Activated CD4-positive, CD25-positive, alpha-beta regulatory T cell treated with anti-CD3 and anti-CD28 coated beads, Interleukin-2, amount 50 U/mL, for 24 hours (primary cell): Measurements from ENCODE around the gene APLP1.
"Not testable (repeated sequence)": the region's sequence is repeated elsewhere in the genome, so short reads cannot be mapped to it uniquely, and the experiment has no call there.

Experiments used
- ATAC-seq, 2 donors: fragments of 150-1000 bp; cut with Tn5 transposase; one replicate each; pipeline ENCODE4 v1.10.0; 2021; ENCODE audit warnings: mild to moderate bottlenecking in 1 of 2, moderate library complexity in 1 of 2

The APLP1 gene

DNA sequence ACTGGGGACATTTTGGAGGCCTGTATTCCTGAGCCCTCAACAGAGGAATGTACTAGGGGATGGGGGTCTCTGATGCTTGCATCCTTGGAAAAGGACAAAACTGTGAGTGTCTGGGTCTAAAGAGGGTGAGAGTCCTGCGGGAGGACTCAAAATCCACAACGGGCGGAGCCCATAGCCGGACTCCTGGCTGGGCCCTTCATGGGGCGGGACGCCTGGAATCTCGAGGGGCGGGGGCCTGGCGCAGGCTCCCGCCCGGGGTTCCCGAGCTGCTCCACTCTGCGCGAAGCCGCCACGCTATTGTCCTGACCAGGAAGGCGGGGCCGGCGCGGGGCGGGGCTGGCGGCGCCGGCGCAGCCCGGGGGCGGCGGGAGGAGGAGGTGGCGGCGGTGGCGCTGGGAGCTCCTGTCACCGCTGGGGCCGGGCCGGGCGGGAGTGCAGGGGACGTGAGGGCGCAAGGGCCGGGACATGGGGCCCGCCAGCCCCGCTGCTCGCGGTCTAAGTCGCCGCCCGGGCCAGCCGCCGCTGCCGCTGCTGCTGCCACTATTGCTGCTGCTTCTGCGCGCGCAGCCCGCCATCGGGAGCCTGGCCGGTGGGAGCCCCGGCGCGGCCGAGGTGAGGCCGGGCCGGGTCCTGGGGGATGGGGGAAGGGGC lies at the start of gene APLP1:
Gene APLP1, plus strand, starts transcription at position 403 of the 651 bp plus-strand sequence. Its CDS starts 63 bp downstream, at position 466.
- peak; percentile 76 to 79 for ATAC-seq

DNA sequence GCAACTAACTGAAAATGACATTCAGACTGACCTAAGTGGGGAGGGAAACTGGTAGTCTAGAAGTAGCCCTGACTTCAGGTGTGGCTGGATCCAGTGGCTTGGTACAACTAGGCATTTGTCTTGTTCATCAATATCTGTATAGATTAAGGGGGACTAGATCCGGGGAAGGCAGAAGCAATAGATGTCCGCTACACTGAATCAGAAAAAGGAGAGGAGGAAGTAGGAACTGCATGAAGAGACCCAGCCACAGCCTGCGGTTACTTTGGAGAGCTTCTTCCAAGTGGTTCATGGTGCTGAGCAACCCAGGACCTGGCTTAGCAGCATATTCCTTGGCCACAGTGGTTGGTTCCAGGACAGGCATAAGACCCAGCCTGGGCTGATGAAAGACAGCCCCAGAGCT lies 45.8 kb upstream of the APLP1 start:
- ATAC-seq: no peak

DNA sequence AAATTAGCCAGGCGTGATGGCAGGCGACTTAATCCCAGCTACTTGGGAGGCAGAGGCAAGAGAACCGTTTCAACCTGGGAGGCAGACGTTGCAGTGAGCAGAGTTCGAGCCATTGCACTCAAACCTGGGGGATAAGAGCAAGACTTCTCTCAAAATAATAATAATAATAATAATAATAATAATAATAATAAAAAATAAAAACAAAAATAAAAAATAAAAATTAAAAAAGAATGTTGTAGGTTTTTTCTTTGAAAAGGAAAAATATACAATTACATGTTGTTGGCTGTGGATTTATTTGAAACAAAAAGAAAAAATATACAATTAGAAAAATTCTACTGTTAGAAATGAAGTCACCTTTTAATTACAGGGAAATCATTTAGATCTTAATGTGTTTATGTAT lies 44.2 kb upstream of the APLP1 start:
- ATAC-seq: no peak

DNA sequence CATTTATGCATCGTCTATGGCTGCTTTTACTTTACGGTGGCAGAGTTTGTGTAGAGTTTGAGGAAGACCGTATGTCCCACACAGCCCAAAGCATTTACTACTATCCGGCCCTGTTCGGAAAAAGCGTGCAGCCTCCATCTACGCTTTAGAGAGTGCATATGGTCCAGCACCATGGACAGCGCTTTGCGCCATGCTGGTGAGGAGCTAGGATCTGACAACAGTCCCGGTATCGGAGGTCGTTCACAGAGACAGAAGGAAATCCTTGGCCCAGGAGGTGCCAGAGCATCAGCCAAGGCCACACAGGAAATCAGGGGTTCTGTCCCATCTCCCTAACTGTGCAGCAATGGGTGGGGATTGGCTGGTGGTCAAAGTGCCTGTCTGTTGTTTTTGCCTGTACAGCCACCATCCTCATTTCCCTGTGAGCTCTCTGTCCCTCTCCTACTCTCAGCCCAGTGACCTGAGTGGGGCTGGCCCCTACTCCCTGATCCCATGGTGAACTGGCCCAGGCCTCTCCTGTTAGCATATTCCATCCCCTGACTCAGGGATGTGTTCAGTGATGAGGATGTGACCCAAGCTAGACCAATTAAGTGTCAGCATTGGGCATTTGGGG lies 39.6 kb upstream of the APLP1 start:
- no peak for ATAC-seq

DNA sequence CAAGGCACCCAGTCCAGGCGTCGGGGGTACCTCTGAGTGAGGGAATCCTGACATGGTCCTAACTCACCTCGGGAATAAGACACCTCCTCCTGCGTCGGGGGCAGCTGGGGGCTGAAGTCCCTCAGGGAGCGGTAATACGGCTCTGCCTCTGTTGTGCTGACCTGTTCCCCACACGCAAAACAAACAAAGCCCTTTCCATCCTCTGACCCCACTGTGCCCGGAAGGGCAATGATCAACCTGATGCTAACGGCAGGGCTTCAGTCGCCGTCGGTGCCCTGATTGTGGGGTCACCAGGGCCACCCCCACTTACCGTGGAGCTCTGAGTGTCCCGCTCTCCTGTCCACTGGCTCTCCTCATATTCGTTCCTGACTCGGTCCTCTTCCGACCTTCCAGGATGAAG lies 37.4 kb upstream of the APLP1 start:
- no peak for ATAC-seq

DNA sequence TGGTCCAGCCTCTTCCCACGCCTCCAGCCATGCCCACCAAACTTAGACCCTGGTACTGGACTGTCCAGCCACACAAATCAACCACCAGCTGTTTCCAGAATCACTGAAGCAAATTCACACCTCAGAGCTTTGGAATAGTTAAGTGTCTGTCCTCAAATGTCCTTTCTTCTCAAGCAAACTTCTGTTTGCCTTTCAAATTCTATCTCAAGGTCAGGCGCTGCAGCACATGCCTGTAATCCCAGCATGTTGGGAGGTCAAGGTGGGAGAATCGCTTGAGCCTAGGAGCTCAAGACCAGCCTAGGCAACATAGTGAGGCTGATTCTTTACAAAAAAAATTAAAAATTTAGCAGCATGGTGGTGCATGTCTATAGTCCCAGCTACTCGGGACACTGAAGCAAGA lies 36.3 kb upstream of the APLP1 start:
- ATAC-seq: no peak

DNA sequence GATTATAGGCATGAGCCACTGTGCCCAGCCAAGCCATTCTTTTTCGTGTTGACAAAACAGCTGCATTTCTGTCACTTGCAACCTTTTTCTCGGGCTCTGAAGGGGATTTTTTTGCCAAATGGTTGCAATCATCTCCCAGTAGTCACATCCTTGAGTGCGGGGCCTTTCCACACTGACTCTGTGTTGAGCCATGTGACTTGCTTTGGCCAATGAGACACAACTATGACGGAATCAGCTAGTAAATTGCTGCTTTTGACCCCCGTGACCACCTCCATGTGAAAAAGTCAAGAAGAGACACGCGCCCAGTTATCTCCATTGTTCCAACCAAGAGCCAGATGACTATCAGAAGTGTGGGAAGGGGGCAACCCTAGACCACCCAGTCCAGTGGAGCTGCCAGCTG lies 34.4 kb upstream of the APLP1 start:
- no peak for ATAC-seq

DNA sequence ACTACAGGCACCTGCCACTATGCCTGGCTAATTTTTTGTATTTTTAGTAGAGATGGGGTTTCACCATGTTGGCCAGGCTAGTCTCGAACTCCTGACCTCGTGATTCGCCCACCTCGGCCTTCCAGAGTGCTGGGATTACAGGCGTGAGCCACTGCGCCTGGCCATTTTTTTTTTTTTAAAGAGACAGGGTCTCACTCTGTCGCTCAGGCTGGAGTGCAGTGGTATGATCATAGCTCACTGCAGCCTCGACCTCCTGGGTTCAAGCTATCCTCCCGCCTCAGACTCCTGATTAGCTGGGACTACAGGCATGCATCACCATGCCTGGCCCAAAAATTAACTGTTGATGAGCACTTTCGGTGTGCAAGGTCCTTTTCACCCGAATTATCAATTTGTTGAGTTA lies 32.3 kb upstream of the APLP1 start:
- not testable (repeated sequence) for ATAC-seq

DNA sequence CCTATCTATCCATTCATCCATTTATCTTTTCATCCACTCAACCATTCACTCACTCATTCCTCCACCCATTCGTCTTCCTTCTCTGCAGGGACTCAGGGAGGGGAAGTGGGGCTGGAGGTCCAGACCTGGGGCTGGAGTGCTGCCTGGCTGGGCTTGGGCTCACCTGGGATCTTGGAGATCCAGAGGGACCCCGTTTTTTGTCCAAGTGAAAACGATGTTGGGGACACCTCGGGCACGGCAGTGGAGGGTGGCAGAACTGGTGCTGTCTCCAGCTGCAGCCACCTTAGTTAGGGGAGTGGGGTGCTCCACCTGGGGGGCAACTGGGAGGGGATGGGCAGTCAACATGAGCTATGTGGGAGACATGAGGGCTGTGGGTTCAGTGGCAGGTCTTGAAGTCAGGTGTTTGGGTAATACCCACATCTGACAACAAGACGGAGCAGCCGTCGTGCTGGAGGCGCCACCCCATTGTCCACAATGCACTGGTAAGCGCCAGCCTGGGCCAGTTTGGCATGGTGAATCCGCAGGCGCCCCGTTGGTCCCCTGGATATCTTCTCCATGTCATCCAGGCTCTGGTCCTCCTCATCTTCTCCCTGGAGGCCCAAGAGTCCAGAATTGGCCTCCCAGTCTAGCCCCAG lies 26.3 kb upstream of the APLP1 start:
- ATAC-seq: no peak

DNA sequence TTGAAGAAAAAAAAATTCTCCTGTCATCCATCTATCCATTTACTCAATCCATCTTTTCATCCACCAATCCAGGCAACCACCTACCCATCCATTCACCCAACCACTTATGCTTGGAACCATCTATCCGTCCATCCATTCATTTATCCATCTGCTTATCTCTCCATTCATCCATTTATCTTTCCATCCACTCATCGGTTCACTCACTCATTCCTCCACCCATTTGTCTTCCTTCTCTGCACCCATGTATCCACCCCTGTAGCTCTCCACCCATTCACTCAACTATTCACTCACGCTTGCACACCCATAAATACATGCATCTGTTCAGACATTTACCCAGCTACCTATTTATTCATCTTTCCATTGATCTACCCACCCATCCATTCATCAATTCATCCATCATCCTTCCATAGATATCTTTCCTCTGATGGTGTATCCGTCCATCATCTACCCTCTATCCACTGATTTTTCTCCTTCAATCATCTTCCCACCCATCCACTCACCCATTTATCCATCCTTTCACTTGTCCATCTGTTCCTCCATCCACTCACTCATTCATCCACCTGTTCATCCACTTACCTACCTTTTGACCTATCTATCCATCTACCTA lies 25.6 kb upstream of the APLP1 start:
- ATAC-seq: no peak

DNA sequence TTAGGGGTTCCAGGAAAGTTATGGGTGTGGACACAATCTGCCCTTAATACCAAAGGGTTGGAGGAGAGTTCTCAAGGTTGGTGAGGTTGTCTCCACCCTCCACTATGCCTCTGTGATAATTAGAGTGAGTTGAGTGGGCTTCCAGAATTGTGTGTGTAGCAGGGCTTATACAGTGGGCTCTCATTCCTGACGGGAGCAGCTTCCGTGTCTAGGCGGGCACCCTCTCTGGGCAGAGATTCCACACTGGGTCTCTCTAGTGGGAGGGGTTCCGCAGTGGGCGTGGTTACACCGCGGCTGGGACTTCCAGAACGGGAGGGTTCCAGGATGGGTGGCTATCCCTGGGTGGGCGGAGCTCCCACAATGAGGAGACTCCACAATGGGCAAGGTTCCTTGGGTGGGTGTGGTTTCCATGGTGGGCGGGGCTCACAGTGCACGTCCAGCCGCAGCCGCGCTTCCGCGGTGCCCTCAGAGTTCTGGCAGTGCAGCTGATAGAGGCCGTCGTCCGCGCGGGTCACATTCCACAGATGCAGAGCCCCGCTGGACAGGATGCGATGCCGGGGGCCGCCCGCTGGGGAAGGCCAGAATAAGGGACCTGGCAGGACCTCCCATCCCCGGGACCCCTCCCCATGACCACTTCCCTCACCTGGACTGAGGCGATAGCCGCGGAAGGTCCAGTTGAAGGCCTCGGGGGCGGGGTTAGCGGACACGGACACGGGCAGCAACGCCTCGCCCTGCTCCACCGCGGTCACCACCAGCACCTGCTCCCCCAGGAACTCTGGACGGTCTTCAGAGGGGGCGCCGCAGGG lies 24.5 kb upstream of the APLP1 start:
- no peak for ATAC-seq

DNA sequence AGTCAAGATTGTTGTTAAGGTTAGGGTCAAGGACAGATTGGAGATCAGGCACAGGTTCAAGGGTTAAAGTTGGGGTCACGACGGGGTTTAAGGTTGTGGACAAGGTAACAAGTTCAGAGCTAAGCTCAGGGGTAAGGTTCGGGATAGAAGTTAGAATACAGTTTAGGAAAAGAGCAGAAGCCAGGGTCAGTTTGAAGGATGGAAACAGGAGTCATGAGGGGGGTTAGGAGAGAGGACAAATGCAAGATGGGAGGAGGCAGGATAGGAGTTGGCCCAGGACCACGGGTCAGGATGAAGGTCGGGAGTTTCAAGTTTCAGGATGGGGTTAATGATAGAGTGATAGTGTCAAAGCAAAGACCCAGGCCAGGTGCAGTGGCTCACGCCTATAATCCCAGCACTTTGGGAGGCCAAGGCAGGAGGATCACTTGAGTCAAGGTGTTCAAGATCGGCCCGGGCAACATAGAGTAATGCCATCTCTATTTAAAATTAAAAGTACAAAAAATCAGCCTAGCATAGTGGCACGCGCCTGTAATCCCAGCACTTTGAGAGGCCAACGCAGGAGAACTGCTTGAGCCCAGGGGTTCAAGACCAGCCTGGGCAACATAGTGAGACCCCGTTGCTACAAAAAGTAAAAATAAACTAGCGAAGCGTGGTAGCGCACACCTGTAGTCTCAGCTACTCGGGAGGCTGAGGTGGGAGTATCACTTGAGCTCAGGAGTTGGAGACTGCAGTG lies 23.7 kb upstream of the APLP1 start:
- no peak for ATAC-seq

DNA sequence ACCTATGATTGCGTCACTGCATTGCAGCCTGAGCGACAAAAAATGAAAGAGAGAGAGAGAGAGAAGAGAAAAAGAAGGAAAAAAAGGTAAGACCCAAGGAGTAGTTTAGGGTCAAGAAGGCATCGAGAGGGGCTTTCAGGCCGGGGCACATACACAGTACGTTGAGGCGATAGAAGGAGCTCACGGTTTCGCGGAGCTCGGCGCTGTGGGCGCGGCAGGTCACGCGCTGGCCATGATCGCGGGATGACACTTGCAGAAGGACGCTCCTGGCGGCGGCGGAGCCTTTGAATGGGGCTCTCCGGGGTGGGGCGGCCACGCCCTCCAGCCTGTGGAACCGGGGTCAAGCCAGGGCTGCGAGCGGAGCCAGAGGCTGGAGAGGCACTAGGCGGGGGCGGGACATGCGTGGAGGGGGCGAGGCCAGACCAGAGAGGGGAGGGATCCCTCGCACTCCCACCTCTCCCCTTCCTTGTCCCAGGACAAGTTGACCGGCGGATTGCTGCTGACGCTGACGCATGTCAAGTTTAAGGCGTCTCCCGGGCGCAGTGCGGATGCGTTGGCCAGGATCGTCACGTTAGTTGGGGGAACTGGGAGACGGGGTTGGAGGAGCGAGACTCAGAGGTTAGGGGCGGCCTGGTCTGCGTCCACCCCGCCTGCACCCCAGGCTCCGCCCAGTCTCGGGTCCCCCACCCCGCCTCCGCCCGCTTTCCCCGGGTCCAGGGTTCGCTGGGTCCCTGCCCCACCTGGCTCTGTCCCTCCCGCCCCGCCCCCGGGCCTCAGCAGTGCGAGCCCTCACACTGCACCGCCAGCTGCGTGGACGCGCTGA lies 22.9 kb upstream of the APLP1 start:
- peak in 1 of 2 donors; percentile 33 for ATAC-seq

DNA sequence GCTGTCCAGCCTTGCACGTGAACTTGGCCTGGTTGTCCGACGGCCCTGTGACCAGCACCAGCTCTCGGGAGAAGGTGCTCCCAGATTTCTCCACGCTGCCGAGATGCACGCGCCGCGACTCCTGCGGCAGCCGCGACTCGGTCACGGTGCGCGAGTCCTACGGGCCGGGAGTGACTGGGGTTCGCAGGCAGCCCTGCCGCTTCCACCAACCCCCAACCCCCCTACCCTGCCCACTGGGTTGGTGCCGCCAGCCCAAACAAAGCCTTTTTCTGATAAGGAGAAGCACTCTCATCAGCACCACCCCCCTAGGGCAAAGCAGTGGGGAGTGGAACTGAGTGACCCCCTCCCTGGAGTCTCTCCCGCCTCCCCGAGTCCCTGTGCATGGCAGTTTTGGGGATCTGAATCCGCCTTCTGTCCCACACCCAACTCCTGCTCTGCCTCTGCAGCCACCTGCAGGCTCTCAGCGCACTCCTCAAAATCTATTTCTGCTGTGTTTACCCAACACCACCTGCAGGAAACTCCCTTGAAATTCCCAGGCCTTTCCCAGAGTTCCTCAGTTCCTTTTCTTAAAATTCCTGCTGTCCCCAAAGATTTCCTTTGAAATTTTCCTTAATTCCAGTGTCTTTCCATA lies 22.2 kb upstream of the APLP1 start:
- ATAC-seq: no peak

DNA sequence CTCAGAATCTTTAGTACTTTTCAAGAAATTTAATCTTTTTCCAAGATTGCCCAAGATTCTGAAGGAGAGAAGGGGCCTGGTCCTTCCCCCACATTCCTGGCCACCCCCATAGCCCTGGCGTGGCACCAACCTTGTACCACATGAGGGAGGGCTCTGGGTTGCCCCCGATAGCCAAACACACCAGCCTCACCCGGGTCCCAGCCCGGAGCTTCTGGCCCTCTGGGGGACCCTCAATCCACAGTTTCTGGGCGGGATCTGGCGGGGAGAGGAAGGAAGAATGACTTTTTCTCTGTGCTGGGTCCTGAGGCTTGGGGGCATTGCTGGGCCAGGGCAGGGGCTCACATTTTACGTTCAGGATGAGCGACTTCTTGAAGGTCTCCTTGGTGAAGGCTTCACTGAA lies 20.5 kb upstream of the APLP1 start:
- ATAC-seq: no peak

DNA sequence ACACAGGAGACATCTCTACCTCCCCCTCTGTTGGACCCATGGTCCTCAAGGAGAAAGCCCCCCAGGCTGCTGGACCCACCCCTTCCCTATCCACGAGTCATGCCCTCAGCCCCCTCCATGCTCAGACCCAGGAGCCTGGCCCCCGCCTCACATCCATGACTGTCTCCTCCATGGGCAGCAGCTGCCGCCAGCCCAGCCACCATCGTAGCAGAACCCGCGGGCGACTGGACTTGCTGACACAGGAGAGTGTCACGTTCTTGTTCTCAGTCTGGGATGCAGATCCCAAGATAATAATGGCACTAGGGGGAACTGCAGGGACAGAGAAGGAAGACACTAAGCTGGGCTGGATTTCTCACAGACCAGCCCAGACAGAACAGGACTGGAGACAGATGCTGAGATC lies 19.9 kb upstream of the APLP1 start:
- ATAC-seq: no peak

DNA sequence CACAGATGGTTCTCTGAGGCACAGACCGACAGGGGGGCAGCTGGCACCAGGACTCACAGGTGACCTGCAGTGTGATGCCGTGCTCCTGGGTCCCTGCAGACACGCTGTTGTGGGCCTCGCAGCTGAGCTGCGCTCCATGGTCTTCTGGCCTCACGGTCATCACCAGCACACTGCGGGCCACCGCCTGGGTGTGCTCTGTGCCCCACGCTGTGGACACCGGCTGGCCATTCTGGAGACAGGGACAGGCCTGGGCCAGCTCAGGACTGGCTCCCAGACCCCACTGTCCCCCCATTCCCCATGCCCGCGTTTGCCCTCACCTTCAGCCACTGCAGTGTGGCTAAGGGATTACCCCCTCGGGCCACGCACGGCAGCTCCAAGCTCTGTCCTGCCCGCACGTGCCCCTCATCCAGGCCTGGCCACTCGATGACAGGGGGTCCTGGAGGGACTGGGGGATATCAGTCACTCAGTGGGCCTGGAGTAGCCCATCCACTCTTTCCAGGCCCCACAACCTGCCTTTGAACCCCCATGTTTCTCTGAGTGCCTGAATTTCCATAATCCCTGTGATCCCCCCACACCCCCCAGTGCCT lies 19.4 kb upstream of the APLP1 start:
- ATAC-seq: no peak

DNA sequence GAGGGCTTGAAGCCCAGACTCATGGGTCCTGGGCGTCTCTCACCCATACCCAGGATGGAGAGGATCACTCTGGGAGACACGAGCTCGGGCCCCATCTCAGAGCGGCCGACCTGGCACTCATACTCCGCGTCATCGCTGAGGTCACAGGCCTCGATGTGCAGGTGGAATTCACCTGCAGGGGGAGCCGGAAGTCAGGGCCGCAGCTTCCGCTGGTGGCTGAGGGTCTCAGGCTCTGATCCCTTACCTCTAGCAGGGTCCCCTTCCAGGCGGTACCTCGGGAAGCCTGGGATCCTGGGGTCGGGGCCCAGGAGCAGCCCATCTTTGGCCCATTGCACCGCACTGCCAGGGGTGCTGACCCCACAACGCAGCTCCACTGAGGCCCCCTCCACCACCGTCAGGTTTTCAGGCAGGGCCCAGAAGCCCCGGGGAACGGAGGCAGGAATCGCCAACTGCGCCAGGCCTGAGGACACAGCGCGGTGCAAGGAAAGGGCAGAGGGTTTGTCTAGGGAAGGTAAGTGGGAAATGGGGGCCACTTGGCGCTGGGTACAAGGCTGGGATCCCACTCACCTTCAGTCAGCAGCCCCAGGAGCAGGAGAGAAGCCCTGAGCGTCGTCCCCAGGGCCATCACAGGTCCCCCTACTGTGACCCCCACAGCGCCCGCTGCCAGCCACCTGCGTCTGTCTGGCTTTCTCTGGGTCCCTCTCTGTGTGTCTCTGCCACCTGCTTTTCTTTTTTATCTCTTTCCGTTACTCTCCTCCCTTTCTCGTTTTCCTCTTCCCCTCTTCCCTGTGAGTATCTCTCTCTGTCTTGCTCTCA lies 17.0 kb upstream of the APLP1 start:
- ATAC-seq: no peak

DNA sequence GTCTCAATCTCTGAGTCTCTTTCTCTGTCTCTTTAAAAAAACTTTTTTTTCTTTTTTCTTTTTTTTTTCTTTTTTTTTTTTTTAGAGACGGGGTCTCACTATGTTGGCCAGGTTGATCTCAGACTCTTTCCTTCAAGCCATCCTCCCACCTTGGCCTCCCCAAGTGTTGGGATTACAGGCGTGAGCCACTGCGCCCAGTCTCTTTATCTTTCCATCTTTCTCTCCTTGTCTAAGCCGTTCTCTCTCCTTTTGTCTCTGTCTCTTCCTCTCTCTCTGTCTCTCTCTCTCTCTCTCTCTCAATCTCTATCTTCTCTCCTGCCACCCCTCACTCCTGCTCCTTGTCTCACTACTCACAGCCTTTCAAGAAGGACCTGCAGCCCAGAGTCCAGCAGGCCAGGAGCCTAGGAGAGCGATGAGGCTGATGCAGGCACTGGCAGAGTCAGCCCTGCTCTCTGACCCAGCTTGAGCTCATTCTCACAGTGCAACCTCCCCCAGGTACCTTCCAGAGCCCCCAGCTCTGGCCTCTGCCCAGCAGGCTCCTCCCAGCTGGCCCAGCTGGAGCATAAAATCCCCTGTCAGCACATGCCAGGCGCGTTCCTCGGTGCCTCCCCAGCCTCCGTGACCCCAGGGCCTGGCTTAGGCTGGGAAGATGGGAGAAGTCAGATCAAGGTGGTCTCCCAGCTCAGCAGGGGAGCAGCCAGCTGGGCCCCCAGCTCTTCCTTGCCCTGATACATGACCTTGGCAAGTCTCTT lies 16.2 kb upstream of the APLP1 start, which contains the start of gene NPHS1:
Gene NPHS1, minus strand, starts transcription at position 476 of the 752 bp plus-strand sequence. CDS start 667 bp downstream, outside the sequence.
- no peak for ATAC-seq
